SK-N-MC (cell line): Measurements from ENCODE around the gene SFI1.
"Not testable (repeated sequence)": the region's sequence is repeated elsewhere in the genome, so short reads cannot be mapped to it uniquely, and the experiment has no call there.

Source experiments
- DNase-seq: peaks from one replicate; pipeline ENCODE4 v3.0.0-alpha.2; 2011; ENCODE audit warnings: low read depth, low spot score
- H3K27ac ChIP-seq: fragments of 200-600 bp; sonication (generic); 2 replicates; pipeline ENCODE4 v1.5.1; 2016; ENCODE audit warnings: mixed run types
- H3K36me3 ChIP-seq: fragments of 200-600 bp; sonication (generic); 2 replicates; pipeline ENCODE4 v1.6.1; 2017; ENCODE audit warnings: antibody characterized with exemption, low read length, mixed read lengths; ENCODE audit not compliant: insufficient read depth
- H3K4me3 ChIP-seq: fragments of 200-600 bp; sonication (generic); 2 replicates; pipeline ENCODE4 v1.5.1; 2016
- H3K9ac ChIP-seq: fragments of 200-600 bp; sonication (generic); 2 replicates; pipeline ENCODE4 v1.8.0; 2017; ENCODE audit warnings: mixed run types, mixed read lengths; ENCODE audit not compliant: insufficient read length
- H3K9me3 ChIP-seq: fragments of 200-600 bp; sonication (generic); 2 replicates; pipeline ENCODE4 v1.6.1; 2017; ENCODE audit warnings: low read depth, mild to moderate bottlenecking, antibody characterized with exemption, low read length, moderate library complexity, mixed read lengths
- EZH2 ChIP-seq: fragments of 200-600 bp; sonication (generic); IDR thresholded peaks from one replicate; pipeline ENCODE4 v1.6.1; 2017; ENCODE audit warnings: antibody characterized with exemption
- FOXP2 ChIP-seq: optimal IDR thresholded peaks from 2 replicates; pipeline ENCODE3; 2011; ENCODE audit warnings: mild to moderate bottlenecking, moderate library complexity; ENCODE audit not compliant: insufficient read depth; ENCODE audit errors: extremely low read length, control extremely low read depth
- POLR2AphosphoS5 ChIP-seq: IDR thresholded peaks from 2 replicates; pipeline ENCODE4 v1.6.1; 2012; ENCODE audit warnings: mild to moderate bottlenecking, low read depth, low read length, borderline replicate concordance

SFI1 gene

GRCh38 chr22:31550871-31551370 is 54.6 kb downstream of the SFI1 start:
- Histone ChIP-seq H3K4me3 (no peak overlapping the region), H3K9ac (no peak overlapping the region), H3K36me3 (peaks cover 9% of the 10 kb centered on the region; the same call in 1 of the 2 replicates), H3K9me3 (no peaks in the 10 kb centered on the region), H3K27ac (no peak overlapping the region)
- DNase-seq, result no peak
- no peak for TF ChIP-seq EZH2
- no peak for TF ChIP-seq POLR2AphosphoS5
- TF ChIP-seq FOXP2, result no peak

- TF ChIP-seq FOXP2, result no peak
- no peak for TF ChIP-seq POLR2AphosphoS5
- TF ChIP-seq EZH2, result no peak
- DNase-seq, result no peak
- H3K36me3 ChIP-seq, result peaks cover 3% of the 10 kb centered on the region; the same call in 1 of the 2 replicates
- no peak overlapping the region for H3K27ac ChIP-seq
- H3K4me3 ChIP-seq, result no peak overlapping the region
- no peaks in the 10 kb centered on the region for H3K9me3 ChIP-seq
- no peak overlapping the region for H3K9ac ChIP-seq
Observed at GRCh38 chr22:31556627-31557203, 60.4 kb downstream of the SFI1 start.

GRCh38 chr22:31558546-31558945 is 62.2 kb downstream of the SFI1 start:
- H3K4me3 ChIP-seq, H3K9ac ChIP-seq, H3K27ac ChIP-seq, H3K9me3 ChIP-seq, DNase-seq, H3K36me3 ChIP-seq: not testable (repeated sequence)

DNA sequence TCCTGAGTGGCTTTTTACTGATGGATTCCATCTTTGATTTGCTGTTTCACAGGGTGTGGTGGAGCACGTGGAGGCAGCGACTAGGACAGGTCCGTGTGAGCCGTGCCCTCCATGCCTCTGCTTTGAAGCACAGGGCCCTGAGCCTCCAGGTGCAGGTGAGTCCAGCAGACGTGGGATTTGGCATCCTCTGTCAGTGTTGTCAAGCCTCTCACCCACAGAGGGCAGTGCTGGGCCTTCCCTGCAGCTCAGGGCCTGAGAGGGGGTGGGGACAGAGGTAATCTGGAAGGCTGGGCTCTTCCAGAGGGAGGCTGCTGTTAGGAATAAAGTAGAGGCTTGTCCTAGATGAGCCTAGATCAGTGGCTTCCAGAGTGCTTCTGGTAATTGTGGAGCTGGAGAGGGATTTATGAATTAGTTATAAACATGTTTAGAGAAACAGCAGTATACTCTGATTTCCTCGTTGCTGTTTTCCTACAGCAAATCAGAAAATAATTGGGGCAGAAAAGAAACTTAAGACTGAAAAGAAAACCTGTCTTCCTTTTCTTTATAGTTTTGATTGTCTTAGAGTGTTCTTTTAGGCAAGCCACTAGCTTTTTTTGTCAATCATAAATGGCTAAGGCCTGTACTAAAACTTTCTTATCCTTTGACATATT is 65.0 kb downstream of the SFI1 start:
- TF ChIP-seq POLR2AphosphoS5 (no peak), EZH2 (no peak), FOXP2 (no peak)
- DNase-seq, result no peak
- no peaks in the 10 kb centered on the region for H3K9me3 ChIP-seq
- H3K36me3 ChIP-seq, result peaks cover 3% of the 10 kb centered on the region; the same call in 1 of the 2 replicates
- H3K27ac ChIP-seq, result no peak overlapping the region
- no peak overlapping the region for H3K9ac ChIP-seq
- H3K4me3 ChIP-seq, result no peak overlapping the region

DNA sequence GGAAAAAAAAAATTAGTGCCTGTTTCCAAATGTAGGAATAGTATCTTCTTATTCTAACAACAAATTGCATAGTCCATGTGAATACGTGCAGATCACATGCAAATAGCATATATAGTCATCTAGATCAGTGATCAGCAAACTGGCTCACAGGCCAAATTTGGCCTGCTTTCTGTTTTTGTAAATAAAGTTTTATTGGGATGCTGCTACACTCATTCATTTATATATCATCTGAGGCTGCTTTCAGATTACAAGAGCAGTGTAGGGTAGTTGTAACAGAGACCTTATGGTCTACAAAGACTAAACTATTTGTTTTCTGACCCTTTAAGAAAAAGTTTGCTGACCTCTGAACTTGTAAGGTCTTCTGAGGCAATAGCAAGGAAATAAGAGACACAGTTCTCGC is 65.6 kb downstream of the SFI1 start:
- TF ChIP-seq EZH2, result no peak
- TF ChIP-seq FOXP2, result no peak
- no peak for TF ChIP-seq POLR2AphosphoS5
- no peak overlapping the region for H3K4me3 ChIP-seq
- peaks cover under 1% of the 10 kb centered on the region; the same call in 1 of the 2 replicates for H3K36me3 ChIP-seq
- H3K9ac ChIP-seq, result no peak overlapping the region
- no peak for DNase-seq
- no peak overlapping the region for H3K27ac ChIP-seq
- H3K9me3 ChIP-seq, result no peaks in the 10 kb centered on the region

DNA sequence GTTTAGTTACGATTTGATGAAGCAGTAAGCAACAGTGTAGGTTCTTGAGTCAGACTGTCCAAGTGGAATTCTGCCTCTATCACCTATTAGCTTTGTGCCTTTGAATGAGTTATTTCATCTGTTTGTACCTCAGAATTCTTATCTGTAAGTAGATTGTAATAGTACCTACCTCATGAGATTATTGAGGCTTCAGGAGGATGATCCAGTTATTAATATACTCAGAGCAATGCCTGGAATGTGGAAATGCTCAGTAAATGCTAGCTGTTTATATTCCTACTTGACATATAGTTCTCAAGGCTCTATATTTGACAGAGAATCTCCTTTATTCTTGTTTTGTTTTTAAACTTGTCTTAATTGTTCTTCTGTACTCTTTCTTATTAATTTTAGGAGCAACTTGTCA is 70.1 kb downstream of the SFI1 start:
- H3K9me3 ChIP-seq, result no peaks in the 10 kb centered on the region
- no peak overlapping the region for H3K27ac ChIP-seq
- H3K4me3 ChIP-seq, result no peak overlapping the region
- no peak for DNase-seq
- no peak overlapping the region for H3K9ac ChIP-seq
- no peak for TF ChIP-seq POLR2AphosphoS5
- no peaks in the 10 kb centered on the region for H3K36me3 ChIP-seq

GRCh38 chr22:31567196-31567595 is 70.9 kb downstream of the SFI1 start:
- no peaks in the 10 kb centered on the region for H3K9me3 ChIP-seq
- H3K27ac ChIP-seq, result no peak overlapping the region
- no peak overlapping the region for H3K9ac ChIP-seq
- TF ChIP-seq FOXP2 (no peak), EZH2 (no peak), POLR2AphosphoS5 (no peak)
- no peak overlapping the region for H3K4me3 ChIP-seq
- no peak for DNase-seq
- no peaks in the 10 kb centered on the region for H3K36me3 ChIP-seq

- H3K36me3 ChIP-seq, result no peaks in the 10 kb centered on the region
- no peak overlapping the region for H3K4me3 ChIP-seq
- no peaks in the 10 kb centered on the region for H3K9me3 ChIP-seq
- no peak overlapping the region for H3K9ac ChIP-seq
- no peak for DNase-seq
- H3K27ac ChIP-seq, result no peak overlapping the region
- TF ChIP-seq FOXP2 (no peak), POLR2AphosphoS5 (no peak), EZH2 (no peak)
Observed at GRCh38 chr22:31567702-31568101, 71.4 kb downstream of the SFI1 start.

DNA sequence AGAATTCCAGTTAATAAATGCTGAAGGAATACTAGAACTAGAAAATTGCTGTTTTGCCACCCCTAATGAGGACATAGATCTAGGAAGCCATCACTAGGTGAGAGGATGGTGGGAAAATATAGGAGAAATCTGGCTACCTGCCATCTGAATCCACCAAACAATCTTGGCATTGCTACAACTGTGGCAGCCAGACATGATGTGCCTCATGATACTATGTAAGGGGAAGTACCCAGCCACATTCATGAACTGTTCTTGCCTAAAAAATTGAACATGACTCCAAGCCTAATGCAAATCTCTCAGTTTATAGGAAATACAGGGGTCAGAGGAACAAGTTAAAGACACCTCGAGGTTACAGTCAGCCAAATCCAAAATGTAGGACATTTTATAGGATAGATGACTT is 72.8 kb downstream of the SFI1 start:
- H3K9me3 ChIP-seq, result no peaks in the 10 kb centered on the region
- no peak overlapping the region for H3K9ac ChIP-seq
- no peak for TF ChIP-seq EZH2
- no peak for TF ChIP-seq FOXP2
- no peak for TF ChIP-seq POLR2AphosphoS5
- no peak for DNase-seq
- H3K27ac ChIP-seq, result no peak overlapping the region
- H3K4me3 ChIP-seq, result no peak overlapping the region
- H3K36me3 ChIP-seq, result no peaks in the 10 kb centered on the region
